Mucosa of rectum (tissue), 2 donors: ENCODE results near the gene SRSF4.
"Not testable (repeated sequence)": the region's sequence is repeated elsewhere in the genome, so short reads cannot be mapped to it uniquely, and the experiment has no call there.

Experiments used
- H3K27ac ChIP-seq, 2 donors: one replicate each; pipeline ENCODE4 v1.7.0; 2013; ENCODE audit warnings: inconsistent platforms in 2 of 2, low read depth in 2 of 2, low read length in 2 of 2
- H3K27me3 ChIP-seq, 2 donors: one replicate each; pipeline ENCODE4 v1.7.0; 2013; ENCODE audit warnings: low read length in 2 of 2; ENCODE audit not compliant: control insufficient read depth in 2 of 2, insufficient read depth in 2 of 2
- H3K36me3 ChIP-seq, 2 donors: one replicate each; pipeline ENCODE4 v1.7.0; 2013; ENCODE audit warnings: low read length in 2 of 2; ENCODE audit not compliant: control insufficient read depth in 2 of 2, insufficient read depth in 2 of 2
- H3K4me1 ChIP-seq, 2 donors: one replicate each; pipeline ENCODE4 v1.7.0; 2013; ENCODE audit warnings: low read length in 2 of 2, mild to moderate bottlenecking in 1 of 2; ENCODE audit not compliant: control insufficient read depth in 2 of 2, insufficient read depth in 2 of 2
- H3K4me3 ChIP-seq, 2 donors: one replicate each; pipeline ENCODE4 v1.7.0; 2013; ENCODE audit warnings: low read length in 2 of 2
- H3K9ac ChIP-seq, 2 donors: one replicate each; pipeline ENCODE4 v1.7.0; 2013; ENCODE audit warnings: low read length in 2 of 2, low read depth in 1 of 2, mild to moderate bottlenecking in 1 of 2
- H3K9me3 ChIP-seq, 2 donors: one replicate each; pipeline ENCODE4 v1.7.0; 2013; ENCODE audit warnings: low read length in 2 of 2; ENCODE audit not compliant: control insufficient read depth in 2 of 2
- donor health status: healthy.
- donor health status: Normal muscosa, but diverticular disease.

SRSF4 gene

DNA sequence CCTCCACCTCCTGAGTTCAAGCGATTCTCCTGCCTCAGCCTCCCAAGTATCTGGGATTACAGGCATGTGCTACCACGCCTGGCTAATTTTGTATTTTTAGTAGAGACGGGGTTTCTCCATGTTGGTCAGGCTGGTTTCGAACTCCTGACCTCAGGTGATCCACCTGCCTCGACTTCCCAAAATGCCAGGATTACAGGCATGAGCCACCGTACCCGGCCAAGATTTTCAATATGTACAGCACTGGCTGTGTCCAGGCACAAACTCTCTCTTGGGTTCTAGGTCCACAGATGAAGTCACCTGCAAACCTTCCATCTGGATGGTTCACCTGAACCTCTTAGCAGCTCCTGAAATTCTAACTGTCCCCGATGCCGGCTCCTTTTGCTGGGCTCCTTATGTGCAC lies 31.4 kb downstream of the SRSF4 start:
- Histone ChIP-seq H3K4me1 (peaks cover 5 to 11% of the 10 kb centered on the region in 2 donors), H3K9ac (peak overlapping the region in 1 of 2 donors; percentile 14), H3K36me3 (peaks cover 71 to 88% of the 10 kb centered on the region in 2 donors)
- H3K9me3 ChIP-seq, H3K4me3 ChIP-seq, H3K27me3 ChIP-seq, H3K27ac ChIP-seq: not testable (repeated sequence)

DNA sequence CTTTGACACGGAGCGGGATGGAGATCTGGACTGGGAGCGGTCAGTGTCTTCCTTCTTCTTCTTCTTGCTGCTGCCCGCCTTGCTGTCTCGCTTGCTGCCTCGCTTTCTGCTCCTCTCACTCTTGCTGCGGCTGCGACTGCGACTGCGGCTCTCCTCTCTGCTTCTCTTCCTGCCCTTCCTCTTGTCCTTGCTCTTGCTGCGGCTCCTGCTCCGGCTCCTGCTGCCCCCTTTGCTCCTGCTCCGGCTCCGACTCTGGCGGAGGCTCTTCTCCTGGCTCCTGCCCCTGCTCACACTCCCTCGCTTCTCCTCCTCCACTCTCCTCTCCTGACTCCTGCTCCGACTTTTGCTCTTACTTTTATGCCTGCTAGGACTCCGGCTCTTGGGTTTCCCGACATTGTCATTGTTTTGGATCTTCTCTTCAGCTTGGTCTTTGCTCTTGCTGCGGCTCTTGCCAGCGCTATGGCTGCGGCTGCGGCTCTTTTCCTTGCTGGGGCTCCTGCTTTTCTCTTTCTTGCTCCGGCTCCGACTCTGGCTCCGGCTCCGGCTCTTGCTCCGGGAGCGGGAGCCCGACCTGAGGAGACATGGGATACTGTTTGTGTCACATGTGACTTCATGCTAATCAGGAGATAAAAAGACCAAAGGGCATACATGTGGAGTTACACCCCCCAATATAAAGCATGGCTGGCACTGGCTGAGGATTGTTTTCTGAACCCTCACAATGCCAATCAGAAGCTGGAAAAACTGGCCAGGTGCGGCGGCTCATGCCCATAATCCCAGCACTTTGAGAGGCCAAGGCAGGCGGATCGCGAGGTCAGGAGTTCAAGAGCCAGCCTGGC lies 32.8 kb downstream of the SRSF4 start:
- Histone ChIP-seq H3K36me3 (peaks cover 62 to 77% of the 10 kb centered on the region in 2 donors), H3K9ac (no peak overlapping the region), H3K4me3 (no peak overlapping the region), H3K4me1 (peaks cover 5 to 11% of the 10 kb centered on the region in 2 donors), H3K27me3 (no peaks in the 10 kb centered on the region), H3K27ac (no peak overlapping the region), H3K9me3 (no peaks in the 10 kb centered on the region)

- H3K9ac ChIP-seq = no peak overlapping the region
- peaks cover 39 to 51% of the 10 kb centered on the region in 2 donors for H3K36me3 ChIP-seq
- peak overlapping the region; percentile 25 to 50 for H3K27ac ChIP-seq
- H3K4me3 ChIP-seq = peak overlapping the region in 1 of 2 donors; percentile 20
- peaks cover 5 to 11% of the 10 kb centered on the region in 2 donors for H3K4me1 ChIP-seq
- no peaks in the 10 kb centered on the region for H3K9me3 ChIP-seq
- H3K27me3 ChIP-seq = no peaks in the 10 kb centered on the region
These were observed 35.8 kb downstream of the SRSF4 start for GRCh38 chr1:29145739-29146437.

DNA sequence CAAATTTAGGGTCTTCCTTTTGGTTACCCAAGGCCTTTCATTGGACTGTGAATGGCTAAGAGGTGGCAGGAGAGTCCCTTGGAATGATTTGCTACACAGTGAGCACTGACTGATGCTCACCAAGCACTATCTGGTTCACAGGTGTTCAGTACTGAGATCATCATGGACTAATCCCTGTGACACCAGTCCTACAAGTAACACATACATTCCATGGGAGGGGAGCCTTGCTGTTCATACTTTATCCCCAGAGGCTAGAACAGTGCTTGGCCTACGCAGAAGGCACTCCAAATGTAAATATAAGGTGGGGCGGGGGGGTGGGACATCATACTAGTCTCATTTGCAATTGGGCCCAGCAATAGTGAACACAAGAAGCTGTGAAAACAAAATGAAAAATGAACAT lies 37.5 kb downstream of the SRSF4 start:
- Histone ChIP-seq H3K36me3 (peaks cover 31 to 38% of the 10 kb centered on the region in 2 donors), H3K27me3 (no peaks in the 10 kb centered on the region), H3K4me1 (peaks cover 5 to 11% of the 10 kb centered on the region in 2 donors), H3K4me3 (no peak overlapping the region), H3K9ac (no peak overlapping the region), H3K9me3 (no peaks in the 10 kb centered on the region), H3K27ac (no peak overlapping the region)

- Histone ChIP-seq H3K9me3 (no peaks in the 10 kb centered on the region), H3K27me3 (no peaks in the 10 kb centered on the region), H3K9ac (no peak overlapping the region), H3K4me1 (peaks cover 5 to 11% of the 10 kb centered on the region in 2 donors), H3K27ac (no peak overlapping the region), H3K36me3 (peaks cover 16 to 24% of the 10 kb centered on the region in 2 donors), H3K4me3 (no peak overlapping the region)
These were observed 39.0 kb downstream of the SRSF4 start for GRCh38 chr1:29142714-29143113.

DNA sequence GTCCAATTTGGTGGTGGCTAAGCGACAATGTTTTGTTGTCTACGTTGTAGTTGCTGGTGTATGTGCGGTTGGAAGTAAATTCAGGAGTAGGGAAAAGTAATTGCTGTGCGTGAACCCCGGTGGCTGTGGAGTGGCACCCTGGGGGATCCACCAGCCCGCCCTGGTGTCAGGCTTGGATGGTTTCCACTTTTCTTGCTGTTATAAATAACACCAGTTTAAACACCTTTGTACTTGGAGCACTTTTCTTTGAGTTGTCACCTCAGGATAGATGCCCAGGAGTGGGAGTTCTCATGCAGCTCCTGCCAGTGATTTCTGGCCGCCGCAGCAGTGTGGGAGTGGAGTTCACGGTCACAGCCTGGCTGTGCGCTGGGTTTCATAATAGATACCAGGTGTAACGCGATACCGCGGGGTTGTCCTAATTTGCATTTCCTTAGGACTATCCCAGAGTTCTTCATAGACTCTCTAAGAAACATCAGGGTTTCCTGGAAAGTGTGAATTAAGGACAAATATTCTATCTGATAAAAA lies 45.2 kb downstream of the SRSF4 start:
- Histone ChIP-seq H3K4me1 (peaks cover 3 to 4% of the 10 kb centered on the region in 2 donors), H3K9ac (no peak overlapping the region), H3K36me3 (no peaks in the 10 kb centered on the region), H3K4me3 (no peak overlapping the region), H3K27ac (no peak overlapping the region), H3K9me3 (no peaks in the 10 kb centered on the region), H3K27me3 (no peaks in the 10 kb centered on the region)

- H3K9ac ChIP-seq = no peak overlapping the region
- H3K36me3 ChIP-seq = no peaks in the 10 kb centered on the region
- H3K27me3 ChIP-seq = no peaks in the 10 kb centered on the region
- no peak overlapping the region for H3K4me3 ChIP-seq
- H3K27ac ChIP-seq = no peak overlapping the region
- H3K9me3 ChIP-seq = no peaks in the 10 kb centered on the region
- peaks cover 3 to 4% of the 10 kb centered on the region in 2 donors for H3K4me1 ChIP-seq
These were observed 47.0 kb downstream of the SRSF4 start for GRCh38 chr1:29134695-29135028.

GRCh38 chr1:29133861-29134694 lies 47.6 kb downstream of the SRSF4 start:
- no peaks in the 10 kb centered on the region for H3K9me3 ChIP-seq
- H3K27ac ChIP-seq = no peak overlapping the region
- no peaks in the 10 kb centered on the region for H3K27me3 ChIP-seq
- peak overlapping the region; percentile 20 to 40 for H3K4me3 ChIP-seq
- H3K9ac ChIP-seq = no peak overlapping the region
- no peaks in the 10 kb centered on the region for H3K36me3 ChIP-seq
- H3K4me1 ChIP-seq = peaks cover 3 to 4% of the 10 kb centered on the region in 2 donors

DNA sequence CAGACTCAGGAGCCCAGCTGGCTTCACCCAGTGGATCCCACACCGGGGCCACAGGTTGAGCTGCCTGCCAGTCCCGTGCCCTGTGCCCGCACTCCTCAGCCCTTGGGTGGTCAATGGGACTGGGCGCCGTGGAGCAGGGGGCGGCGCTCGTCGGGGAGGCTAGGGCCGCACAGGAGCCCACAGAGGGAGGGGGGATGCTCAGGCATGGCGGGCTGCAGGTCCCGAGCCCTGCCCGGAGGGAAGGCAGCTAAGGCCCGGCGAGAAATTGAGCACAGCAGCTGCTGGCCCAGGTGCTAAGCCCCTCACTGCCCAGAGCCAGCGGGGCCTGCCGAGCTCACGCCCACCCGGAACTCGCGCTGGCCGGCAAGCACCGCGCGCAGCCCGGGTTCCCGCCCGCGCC lies 50.6 kb downstream of the SRSF4 start:
- not testable (repeated sequence) for H3K4me3 ChIP-seq, H3K36me3 ChIP-seq, H3K4me1 ChIP-seq, H3K27ac ChIP-seq, H3K27me3 ChIP-seq, H3K9me3 ChIP-seq, H3K9ac ChIP-seq
